NK-92 (cell line): ENCODE data around the gene TSSC4.

Experiments
- DNase-seq: peaks from one replicate; lab custom pipeline; 2025; ENCODE audit not compliant: unreplicated experiment; lab: John Stamatoyannopoulos, UW

TSSC4 gene

GRCh38 chr11:2431395-2431794 is 30.8 kb downstream of the TSSC4 start:
- DNase-seq = no peak

- DNase-seq = no peak
These were observed 31.6 kb downstream of the TSSC4 start for GRCh38 chr11:2432171-2432621.

GRCh38 chr11:2432628-2433071 is 32.1 kb downstream of the TSSC4 start:
- DNase-seq = no peak

GRCh38 chr11:2433106-2433925 is 32.8 kb downstream of the TSSC4 start:
- DNase-seq = no peak

- DNase-seq = no peak
These were observed 33.5 kb downstream of the TSSC4 start for GRCh38 chr11:2434008-2434407.

- DNase-seq = no peak
These were observed 34.1 kb downstream of the TSSC4 start for GRCh38 chr11:2434506-2435255.

GRCh38 chr11:2435288-2436012 is 34.9 kb downstream of the TSSC4 start:
- DNase-seq = no peak

GRCh38 chr11:2436013-2436520 is 35.5 kb downstream of the TSSC4 start:
- no peak for DNase-seq

GRCh38 chr11:2436521-2437031 is 36.0 kb downstream of the TSSC4 start:
- DNase-seq = no peak

- DNase-seq = no peak
These were observed 37.0 kb downstream of the TSSC4 start for GRCh38 chr11:2437516-2437915.

- no peak for DNase-seq
These were observed 39.3 kb downstream of the TSSC4 start for GRCh38 chr11:2439820-2440219.

GRCh38 chr11:2440646-2441045 is 40.1 kb downstream of the TSSC4 start:
- DNase-seq = no peak

GRCh38 chr11:2441171-2441570 is 40.6 kb downstream of the TSSC4 start:
- DNase-seq = no peak

GRCh38 chr11:2442589-2442988 is 42.0 kb downstream of the TSSC4 start:
- DNase-seq = no peak

GRCh38 chr11:2443406-2443805 is 42.9 kb downstream of the TSSC4 start:
- no peak for DNase-seq

GRCh38 chr11:2443881-2444820 is 43.6 kb downstream of the TSSC4 start, which contains the start of gene TRPM5:
TRPM5 (minus strand) TSS chr11:2444514; CDS start chr11:2423036, 21,478 bp downstream.
- DNase-seq = no peak

GRCh38 chr11:2444821-2445745 is 44.5 kb downstream of the TSSC4 start, which contains the start of gene KCNQ1:
KCNQ1 (plus strand) TSS chr11:2445008; CDS start chr11:2445099, 91 bp downstream.
- DNase-seq = no peak

GRCh38 chr11:2445746-2446551 is 45.4 kb downstream of the TSSC4 start:
- no peak for DNase-seq
